Ovary (tissue), 9 donors: ENCODE measurements around the gene DYNC1LI1. TPM values are rescaled to one million over a fixed set of nuclear protein-coding genes. Genes with fewer than 3 reads are reported as not detected.

Experiments
- DNase-seq, 5 donors: peaks; one replicate each; pipeline ENCODE4 v3.0.0-alpha.2; 2019 to 2020
- H3K27ac ChIP-seq, 2 donors: fragments of 200-600 bp; one replicate each; pipeline versions ENCODE4 v1.5.1 to v1.8.0; 2019 to 2022
- H3K27me3 ChIP-seq: fragments of 200-600 bp; one replicate; pipeline ENCODE4 v1.8.0; 2022
- H3K36me3 ChIP-seq: fragments of 200-600 bp; sonication (generic); one replicate; pipeline ENCODE4 v1.5.1; 2019
- H3K4me1 ChIP-seq: one replicate; pipeline ENCODE4 v1.8.1; 2013; ENCODE audit warnings: mild to moderate bottlenecking, moderate library complexity; ENCODE audit not compliant: insufficient read depth
- H3K4me3 ChIP-seq: fragments of 200-600 bp; sonication (generic); one replicate; pipeline ENCODE4 v1.5.1; 2017
- H3K9me3 ChIP-seq, 2 donors: fragments of 200-600 bp in 1 of 2; sonication (generic) in 1 of 2; one replicate each; pipeline versions ENCODE4 v1.5.1 to v1.8.1; 2013 to 2019; ENCODE audit warnings: mild to moderate bottlenecking in 1 of 2, moderate library complexity in 1 of 2
- CTCF ChIP-seq, 3 donors: fragments of 450-650 bp in 2 of 3; fragments of 200-600 bp in 1 of 3; IDR thresholded peaks; one replicate each; pipeline versions ENCODE4 v1.5.1 to v1.8.0; 2016 to 2022; ENCODE audit warnings: antibody characterized with exemption in 3 of 3, mild to moderate bottlenecking in 1 of 3
- EP300 ChIP-seq: sonication (generic); formaldehyde crosslinking; IDR thresholded peaks from one replicate; pipeline ENCODE4 v1.6.1; 2017; ENCODE audit warnings: antibody characterized with exemption
- POLR2A ChIP-seq: fragments of 450-650 bp; IDR thresholded peaks from one replicate; pipeline ENCODE4 v1.6.1; 2017; ENCODE audit warnings: antibody characterized with exemption, mild to moderate bottlenecking, moderate library complexity
- WGBS, 3 donors: extraction: QIAGEN DNeasy Blood & Tissue Kit in 1 of 3; methylation state at CpG; one replicate each; pipeline versions ENCODE4 v1.1.5 to v1.1.7; 2013 to 2017; 5-methylcytosine and 5-hydroxymethylcytosine counted together
- intact Hi-C, 4 donors: fragments of 100-400 bp; cut with DNase I; formaldehyde crosslinking; loops; one replicate each; pipeline versions ENCODE4 v1.11.0 to v1.15.1; 2022 to 2023
- microRNA-seq, 3 donors: library from miRNA; unstranded; fragments of <30 nt; microRNA quantifications; one replicate each; pipeline versions ENCODE4 to v1.2.0, GENCODE V29; 2019 to 2020
- polyA plus RNA-seq, 2 donors: library from polyadenylated mRNA; stranded (reverse); fragments of 200-250 nt in 1 of 2; fragments of 350-450 nt in 1 of 2; fragmentation: Illumina TruSeq in 1 of 2; extraction: RNeasy Lipid Tissue Mini Kit (QIAGEN cat#74804) in 1 of 2; gene quantifications; one replicate each; pipeline ENCODE4 v1.2.3, GENCODE V29; 2013 to 2014
- small RNA-seq: library from RNA; depleted of rRNA; stranded (forward); fragments of <200 nt; gene quantifications from one replicate; pipeline ENCODE3, GENCODE V24; 2016
- total RNA-seq, 7 donors: library from RNA; depleted of rRNA in 2 of 7; stranded (reverse); fragments of >200 nt in 2 of 7; fragmentation: NEBNext Ultra II Directional in 3 of 7; extraction: Animal tissue kit (Norgen Biotek cat#: 25700) in 3 of 7; gene quantifications; one replicate each; pipeline versions ENCODE4 v1.1.0 to v1.2.4, GENCODE V29; 2016 to 2023
- donor health status: DM: no; HTN: no; CAD: no; lungs with moderate emphysema.
- donor health status: DM: no; HTN: no; CAD: no.
- donor health status: Bipolar disorder and iron deficiency.
- donor health status: DM: yes; HTN: yes; CAD: no.
- donor health status: DM: no; HTN: no; CAD: no.
- donor health status: DM: yes; HTN: yes; CAD: no.

The DYNC1LI1 gene
- total and polyA plus RNA-seq, 9 donors, result 21.0 to 37.8 (median 26.6) TPM

- Histone ChIP-seq H3K4me1 (no peaks in the 10 kb centered on the region), H3K27me3 (no peaks in the 10 kb centered on the region), H3K9me3 (no peaks in the 10 kb centered on the region), H3K27ac (no peak overlapping the region), H3K36me3 (no peaks in the 10 kb centered on the region), H3K4me3 (no peak overlapping the region)
- WGBS, 3 donors, result 39 to 53% (median 41%) methylated on average over 1 of the region's 1 CpG
- no peak for DNase-seq
- intact Hi-C loops, result no loop called here
- TF ChIP-seq EP300 (no peak), POLR2A (no peak), CTCF (IDR thresholded peaks at IDR 0.05) (no peak)
These were observed 86.9 kb downstream of the DYNC1LI1 start for GRCh38 chr3:32483772-32484171.

- no peaks in the 10 kb centered on the region for H3K27me3 ChIP-seq
- H3K4me1 ChIP-seq, result no peaks in the 10 kb centered on the region
- intact Hi-C loops, result no loop called here
- no peak overlapping the region for H3K4me3 ChIP-seq
- DNase-seq, result no peak
- WGBS, 3 donors, result 83 to 92% (median 84%) methylated on average over 1 of the region's 1 CpG
- no peaks in the 10 kb centered on the region for H3K9me3 ChIP-seq
- TF ChIP-seq POLR2A (no peak), EP300 (no peak), CTCF (IDR thresholded peaks at IDR 0.05) (no peak)
- no peak overlapping the region for H3K27ac ChIP-seq
- H3K36me3 ChIP-seq, result no peaks in the 10 kb centered on the region
These were observed 88.0 kb downstream of the DYNC1LI1 start for GRCh38 chr3:32482693-32483092.

GRCh38 chr3:32481791-32482631 is 88.6 kb downstream of the DYNC1LI1 start:
- intact Hi-C loops, result no loop called here
- TF ChIP-seq CTCF (IDR thresholded peaks at IDR 0.05) (no peak), EP300 (no peak), POLR2A (no peak)
- Histone ChIP-seq H3K36me3 (no peaks in the 10 kb centered on the region), H3K4me1 (no peaks in the 10 kb centered on the region), H3K4me3 (no peak overlapping the region), H3K9me3 (no peaks in the 10 kb centered on the region), H3K27ac (no peak overlapping the region), H3K27me3 (no peaks in the 10 kb centered on the region)
- WGBS, 3 donors, result 96 to 97% (median 96%) methylated on average over 3 of the region's 3 CpGs
- no peak for DNase-seq

- 90 to 96% (median 90%) methylated on average over 1 of the region's 1 CpG for WGBS, 3 donors
- H3K4me3 ChIP-seq, result no peak overlapping the region
- H3K36me3 ChIP-seq, result no peaks in the 10 kb centered on the region
- no peaks in the 10 kb centered on the region for H3K4me1 ChIP-seq
- no peaks in the 10 kb centered on the region for H3K9me3 ChIP-seq
- TF ChIP-seq CTCF (IDR thresholded peaks at IDR 0.05) (no peak), POLR2A (no peak), EP300 (no peak)
- intact Hi-C loops, result no loop called here
- no peak for DNase-seq
- no peaks in the 10 kb centered on the region for H3K27me3 ChIP-seq
- H3K27ac ChIP-seq, result no peak overlapping the region
These were observed 90.1 kb downstream of the DYNC1LI1 start for GRCh38 chr3:32480604-32481003.

Small RNA genes lying within 50 kb of the gene (microRNA-seq; reads per million reads assigned to microRNA genes)
- 0 to 0.16 (median 0) reads per million in 3 donors for gene MIR548AY

Small RNA genes lying within 50 kb of the gene (small RNA-seq; reads per million reads assigned to genes)
- not detected for gene MIR548AY

Other genes starting within 250 kb of the DYNC1LI1 start
- gene CMTM7, start 179.0 kb downstream of the DYNC1LI1 start, total RNA-seq, result 10 to 100 TPM in 3 of 7 donors, 1 to 10 TPM in 4; 2.7 to 63.4 (median 7.6) TPM
- 10 to 100 TPM in 1 of 2 donors, 1 to 10 TPM in 1; 4.7 to 20.3 TPM for gene CMTM7, start 179.0 kb downstream of the DYNC1LI1 start, polyA plus RNA-seq
- gene CMTM6, start 68.0 kb downstream of the DYNC1LI1 start, total RNA-seq, result 100 to 1,000 TPM in 1 of 7 donors, 10 to 100 TPM in 6; 24.1 to 150 (median 25.9) TPM
- 10 to 100 TPM; 19.7 to 30.3 TPM for gene CMTM6, start 68.0 kb downstream of the DYNC1LI1 start, polyA plus RNA-seq
- gene CNOT10, start 114.3 kb upstream of the DYNC1LI1 start, total RNA-seq, result 10 to 100 TPM; 16.1 to 38.9 (median 29.6) TPM
- 10 to 100 TPM; 12.3 to 24.1 TPM for gene CNOT10, start 114.3 kb upstream of the DYNC1LI1 start, polyA plus RNA-seq
- under 1 TPM in 4 of 7 donors, not detected in 3; 0.05 to 0.43 (median 0.21) TPM for gene TRIM71, start 247.1 kb upstream of the DYNC1LI1 start, total RNA-seq
- under 1 TPM in 1 of 2 donors, not detected in 1; 0.06 TPM for gene TRIM71, start 247.1 kb upstream of the DYNC1LI1 start, polyA plus RNA-seq